ENCODE measurements around the gene NDUFB1. TPM values are rescaled to one million over a fixed set of nuclear protein-coding genes. Genes with fewer than 3 reads are reported as not detected.

Gene NDUFB1
- polyA plus RNA-seq, 1 of the 3 experiments (the other 2 are of a cell fraction): 298 TPM

DNA sequence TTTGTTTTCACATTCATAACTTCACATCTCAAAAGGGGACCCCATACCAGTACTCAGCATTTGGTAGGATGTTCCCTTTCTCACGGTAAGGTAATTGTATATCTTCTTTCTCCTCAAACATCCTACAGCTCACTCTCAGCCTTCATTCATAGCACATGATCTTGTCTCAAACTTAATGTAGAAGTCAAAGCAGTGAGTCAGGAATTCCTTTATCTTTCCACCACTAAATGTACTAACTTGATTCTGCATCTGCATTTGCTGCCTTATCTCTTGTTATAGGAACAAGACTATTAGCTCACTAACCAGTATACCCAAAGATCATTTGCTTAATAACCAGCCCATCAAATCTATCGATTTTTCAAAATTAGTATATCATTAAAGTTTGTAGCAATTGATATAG lies 23.2 kb upstream of the NDUFB1 start:
- CTCF ChIA-PET: interaction anchor here (0.9 to 2.8 kb wide), 2 partner anchors 10 to 17 kb away, joined by 4 to 24 read pairs; no protein-coding TSS in a partner anchor
- peaks cover 4% of the 10 kb centered on the region; the same call in 1 of the 2 replicates for H3K79me2 ChIP-seq (ENCODE audit: insufficient read depth)
- WGBS (ENCODE audit: low lambda C conversion rate): 68% methylated on average over 2 of the region's 2 CpGs
- POLR2A ChIA-PET: no interaction called here
- H3K36me3 ChIP-seq (replicated peaks in 1 of 2; ENCODE audit: control insufficient read depth in 1 of 2, insufficient read depth in 2 of 2, low read length in 1 of 2): peaks cover 70 to 87% of the 10 kb centered on the region in 2 experiments
- no peaks in the 10 kb centered on the region for H3K9me3 ChIP-seq
- no peak for DNase-seq
- TF ChIP-seq RAD21 (IDR thresholded peaks at IDR 0.05; ENCODE audit: low read length) (no peak), TAF1 (IDR thresholded peaks at IDR 0.05; ENCODE audit: borderline replicate concordance, low read depth, low read length) (no peak), EZH2phosphoT487 (IDR thresholded peaks at IDR 0.05; ENCODE audit: borderline replicate concordance, low read depth) (no peak), YY1 (IDR thresholded peaks at IDR 0.05; ENCODE audit: low read depth) (no peak), POLR2AphosphoS5 (IDR thresholded peaks at IDR 0.05; ENCODE audit: low read depth, low read length) (no peak), TEAD4 (IDR thresholded peaks at IDR 0.05; ENCODE audit: borderline replicate concordance, insufficient read depth) (no peak), FOXJ3 (CRISPR knock-in tag; IDR thresholded peaks at IDR 0.05) (no peak), NRF1 (IDR thresholded peaks at IDR 0.05; ENCODE audit: low read depth, low read length) (no peak)
- no peaks in the 10 kb centered on the region for H3K27me3 ChIP-seq (ENCODE audit: insufficient read depth)
- H3F3A ChIP-seq (replicated peaks; ENCODE audit: insufficient read depth): peaks cover 5% of the 10 kb centered on the region
- H3K27ac ChIP-seq (ENCODE audit: low read depth in 2 of 2, low read length in 1 of 2): peak overlapping the region in 1 of 2 experiments; percentile 38; a peak in 2 of 4 replicates
- H3K4me2 ChIP-seq: no peak overlapping the region
- H3K4me1 ChIP-seq (ENCODE audit: control insufficient read depth in 1 of 2, insufficient read depth in 2 of 2, low read depth in 1 of 2, low read length in 1 of 2): peaks cover 0 to 9% of the 10 kb centered on the region in 2 experiments; a peak in 2 of 4 replicates
- no peak overlapping the region for H3K9ac ChIP-seq
- H4K20me1 ChIP-seq (ENCODE audit: insufficient read depth): no peaks in the 10 kb centered on the region
- no peak overlapping the region for H3K4me3 ChIP-seq (ENCODE audit: low read depth in 2 of 2, low read length in 1 of 2)
- no peak overlapping the region for H2AFZ ChIP-seq (ENCODE audit: low read depth)
- no peaks in the 10 kb centered on the region for H3K9me2 ChIP-seq

DNA sequence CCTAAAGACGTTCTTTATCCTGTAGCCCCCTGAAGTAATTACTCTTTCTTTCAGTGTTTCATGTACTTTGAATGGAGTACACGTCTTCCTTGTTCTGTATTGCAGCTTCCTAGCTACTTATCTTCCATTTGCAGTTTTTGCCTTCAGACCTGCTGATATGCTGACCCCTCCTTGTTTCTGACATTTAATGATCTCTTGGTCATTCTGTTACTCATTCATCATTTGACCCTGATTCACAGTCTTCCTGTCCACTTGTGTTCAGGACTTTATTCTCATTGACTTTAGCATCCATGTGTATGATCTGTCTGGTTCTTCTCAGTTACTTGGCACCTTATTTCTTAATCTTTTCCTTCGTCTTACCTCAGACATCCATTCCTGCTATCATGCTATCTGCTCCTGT lies 22.5 kb upstream of the NDUFB1 start:
- ChIA-PET CTCF (interaction anchor here (0.8 to 2.8 kb wide), 3 partner anchors 9 to 21 kb away, joined by 3 to 24 read pairs (median 4); no protein-coding TSS in a partner anchor), POLR2A (no interaction called here)
- H3K9me3 ChIP-seq: no peaks in the 10 kb centered on the region
- no peak for DNase-seq
- H3K4me2 ChIP-seq: no peak overlapping the region
- no peaks in the 10 kb centered on the region for H3K9me2 ChIP-seq
- 89% methylated on average over 3 of the region's 3 CpGs for WGBS (ENCODE audit: low lambda C conversion rate)
- H3K79me2 ChIP-seq (ENCODE audit: insufficient read depth): peaks cover 4% of the 10 kb centered on the region; the same call in 1 of the 2 replicates
- no peaks in the 10 kb centered on the region for H4K20me1 ChIP-seq (ENCODE audit: insufficient read depth)
- H3F3A ChIP-seq (replicated peaks; ENCODE audit: insufficient read depth): peaks cover 3% of the 10 kb centered on the region
- no peaks in the 10 kb centered on the region for H3K27me3 ChIP-seq (ENCODE audit: insufficient read depth)
- peaks cover 67 to 85% of the 10 kb centered on the region in 2 experiments for H3K36me3 ChIP-seq (replicated peaks in 1 of 2; ENCODE audit: control insufficient read depth in 1 of 2, insufficient read depth in 2 of 2, low read length in 1 of 2)
- no peak overlapping the region for H2AFZ ChIP-seq (ENCODE audit: low read depth)
- H3K27ac ChIP-seq (ENCODE audit: low read depth in 2 of 2, low read length in 1 of 2): peak overlapping the region in 1 of 2 experiments; percentile 38; a peak in 1 of 4 replicates
- H3K9ac ChIP-seq: no peak overlapping the region
- H3K4me3 ChIP-seq (ENCODE audit: low read depth in 2 of 2, low read length in 1 of 2): no peak overlapping the region
- peaks cover 0 to 9% of the 10 kb centered on the region in 2 experiments; a peak in 2 of 4 replicates for H3K4me1 ChIP-seq (ENCODE audit: control insufficient read depth in 1 of 2, insufficient read depth in 2 of 2, low read depth in 1 of 2, low read length in 1 of 2)
- TF ChIP-seq RXRA (IDR thresholded peaks at IDR 0.05; ENCODE audit: borderline replicate concordance, low read depth) (no peak), MXI1 (IDR thresholded peaks at IDR 0.05; ENCODE audit: low read depth, low read length) (no peak), CHD2 (IDR thresholded peaks at IDR 0.05; ENCODE audit: low read length, partially characterized antibody) (no peak), MEF2A (IDR thresholded peaks at IDR 0.05; ENCODE audit: borderline replicate concordance, low read depth) (no peak), RAD21 (IDR thresholded peaks at IDR 0.05; ENCODE audit: low read length) (no peak), JUND (IDR thresholded peaks at IDR 0.05) (no peak), SMC3 (IDR thresholded peaks at IDR 0.05; ENCODE audit: low read depth, low read length) (no peak), GATA2 (CRISPR knock-in tag; IDR thresholded peaks at IDR 0.05) (no peak), FOSL2 (IDR thresholded peaks at IDR 0.05; ENCODE audit: borderline replicate concordance, low read depth) (no peak), NRF1 (IDR thresholded peaks at IDR 0.05; ENCODE audit: low read depth, low read length) (no peak), FOXM1 (IDR thresholded peaks at IDR 0.05; ENCODE audit: low read depth) (no peak), POLR2AphosphoS5 (IDR thresholded peaks at IDR 0.05; ENCODE audit: low read depth, low read length) (no peak), TEAD4 (IDR thresholded peaks at IDR 0.05; ENCODE audit: borderline replicate concordance, insufficient read depth) (no peak), FOXJ3 (CRISPR knock-in tag; IDR thresholded peaks at IDR 0.05) (no peak)
- TF ChIP-seq, protein P1, sequence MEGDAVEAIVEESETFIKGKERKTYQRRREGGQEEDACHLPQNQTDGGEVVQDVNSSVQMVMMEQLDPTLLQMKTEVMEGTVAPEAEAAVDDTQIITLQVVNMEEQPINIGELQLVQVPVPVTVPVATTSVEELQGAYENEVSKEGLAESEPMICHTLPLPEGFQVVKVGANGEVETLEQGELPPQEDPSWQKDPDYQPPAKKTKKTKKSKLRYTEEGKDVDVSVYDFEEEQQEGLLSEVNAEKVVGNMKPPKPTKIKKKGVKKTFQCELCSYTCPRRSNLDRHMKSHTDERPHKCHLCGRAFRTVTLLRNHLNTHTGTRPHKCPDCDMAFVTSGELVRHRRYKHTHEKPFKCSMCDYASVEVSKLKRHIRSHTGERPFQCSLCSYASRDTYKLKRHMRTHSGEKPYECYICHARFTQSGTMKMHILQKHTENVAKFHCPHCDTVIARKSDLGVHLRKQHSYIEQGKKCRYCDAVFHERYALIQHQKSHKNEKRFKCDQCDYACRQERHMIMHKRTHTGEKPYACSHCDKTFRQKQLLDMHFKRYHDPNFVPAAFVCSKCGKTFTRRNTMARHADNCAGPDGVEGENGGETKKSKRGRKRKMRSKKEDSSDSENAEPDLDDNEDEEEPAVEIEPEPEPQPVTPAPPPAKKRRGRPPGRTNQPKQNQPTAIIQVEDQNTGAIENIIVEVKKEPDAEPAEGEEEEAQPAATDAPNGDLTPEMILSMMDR (IDR thresholded peaks at IDR 0.05): no peak
- TF ChIP-seq, protein P2, sequence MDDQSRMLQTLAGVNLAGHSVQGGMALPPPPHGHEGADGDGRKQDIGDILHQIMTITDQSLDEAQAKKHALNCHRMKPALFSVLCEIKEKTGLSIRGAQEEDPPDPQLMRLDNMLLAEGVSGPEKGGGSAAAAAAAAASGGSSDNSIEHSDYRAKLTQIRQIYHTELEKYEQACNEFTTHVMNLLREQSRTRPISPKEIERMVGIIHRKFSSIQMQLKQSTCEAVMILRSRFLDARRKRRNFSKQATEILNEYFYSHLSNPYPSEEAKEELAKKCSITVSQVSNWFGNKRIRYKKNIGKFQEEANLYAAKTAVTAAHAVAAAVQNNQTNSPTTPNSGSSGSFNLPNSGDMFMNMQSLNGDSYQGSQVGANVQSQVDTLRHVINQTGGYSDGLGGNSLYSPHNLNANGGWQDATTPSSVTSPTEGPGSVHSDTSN (IDR thresholded peaks at IDR 0.05): no peak
- TF ChIP-seq, protein P3, sequence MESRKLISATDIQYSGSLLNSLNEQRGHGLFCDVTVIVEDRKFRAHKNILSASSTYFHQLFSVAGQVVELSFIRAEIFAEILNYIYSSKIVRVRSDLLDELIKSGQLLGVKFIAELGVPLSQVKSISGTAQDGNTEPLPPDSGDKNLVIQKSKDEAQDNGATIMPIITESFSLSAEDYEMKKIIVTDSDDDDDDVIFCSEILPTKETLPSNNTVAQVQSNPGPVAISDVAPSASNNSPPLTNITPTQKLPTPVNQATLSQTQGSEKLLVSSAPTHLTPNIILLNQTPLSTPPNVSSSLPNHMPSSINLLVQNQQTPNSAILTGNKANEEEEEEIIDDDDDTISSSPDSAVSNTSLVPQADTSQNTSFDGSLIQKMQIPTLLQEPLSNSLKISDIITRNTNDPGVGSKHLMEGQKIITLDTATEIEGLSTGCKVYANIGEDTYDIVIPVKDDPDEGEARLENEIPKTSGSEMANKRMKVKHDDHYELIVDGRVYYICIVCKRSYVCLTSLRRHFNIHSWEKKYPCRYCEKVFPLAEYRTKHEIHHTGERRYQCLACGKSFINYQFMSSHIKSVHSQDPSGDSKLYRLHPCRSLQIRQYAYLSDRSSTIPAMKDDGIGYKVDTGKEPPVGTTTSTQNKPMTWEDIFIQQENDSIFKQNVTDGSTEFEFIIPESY (IDR thresholded peaks at IDR 0.05; ENCODE audit: borderline replicate concordance, low read depth): no peak
- TF ChIP-seq, protein P4, sequence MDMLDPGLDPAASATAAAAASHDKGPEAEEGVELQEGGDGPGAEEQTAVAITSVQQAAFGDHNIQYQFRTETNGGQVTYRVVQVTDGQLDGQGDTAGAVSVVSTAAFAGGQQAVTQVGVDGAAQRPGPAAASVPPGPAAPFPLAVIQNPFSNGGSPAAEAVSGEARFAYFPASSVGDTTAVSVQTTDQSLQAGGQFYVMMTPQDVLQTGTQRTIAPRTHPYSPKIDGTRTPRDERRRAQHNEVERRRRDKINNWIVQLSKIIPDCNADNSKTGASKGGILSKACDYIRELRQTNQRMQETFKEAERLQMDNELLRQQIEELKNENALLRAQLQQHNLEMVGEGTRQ (IDR thresholded peaks at IDR 0.05; ENCODE audit: borderline replicate concordance, low read depth, low read length): no peak

All from SK-N-SH (cell line).